ENCODE measurements around the gene NAT10.

NAT10 gene

DNA sequence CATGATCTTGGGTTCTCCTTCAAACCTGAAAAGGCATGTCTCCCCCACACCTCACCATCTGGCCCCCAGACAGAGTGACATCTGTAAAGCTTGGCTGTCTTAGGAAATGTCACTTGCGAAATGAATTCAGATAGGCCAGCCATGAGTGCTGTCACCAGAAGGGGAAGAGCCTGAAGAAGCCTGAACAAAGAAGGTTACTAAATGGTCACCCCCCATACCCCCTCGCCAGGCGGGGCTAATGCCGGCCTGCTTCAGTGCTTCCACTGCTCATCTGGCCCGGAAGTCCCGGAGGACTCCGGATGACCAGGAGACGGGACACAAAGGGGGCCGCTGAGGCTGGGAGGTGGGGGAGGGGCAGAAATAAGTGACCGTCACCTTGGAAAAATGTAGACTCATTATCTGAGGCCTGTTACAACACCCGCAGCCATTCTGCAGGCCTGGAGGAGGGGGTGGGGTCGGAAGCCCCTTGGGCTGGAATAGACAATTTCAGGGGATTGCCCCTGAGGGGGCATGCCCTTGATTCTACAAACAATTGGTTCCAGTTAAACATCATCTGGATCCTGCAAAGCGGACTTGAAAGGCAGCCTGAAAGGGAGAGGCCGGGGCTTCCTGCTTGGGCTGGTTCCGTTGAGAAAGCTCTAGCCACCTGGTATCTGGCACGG, 43.2 kb downstream of the NAT10 start:
- no peak for DNase-seq (ENCODE audit: low read depth in 2 of 2, low spot score in 1 of 2)

DNA sequence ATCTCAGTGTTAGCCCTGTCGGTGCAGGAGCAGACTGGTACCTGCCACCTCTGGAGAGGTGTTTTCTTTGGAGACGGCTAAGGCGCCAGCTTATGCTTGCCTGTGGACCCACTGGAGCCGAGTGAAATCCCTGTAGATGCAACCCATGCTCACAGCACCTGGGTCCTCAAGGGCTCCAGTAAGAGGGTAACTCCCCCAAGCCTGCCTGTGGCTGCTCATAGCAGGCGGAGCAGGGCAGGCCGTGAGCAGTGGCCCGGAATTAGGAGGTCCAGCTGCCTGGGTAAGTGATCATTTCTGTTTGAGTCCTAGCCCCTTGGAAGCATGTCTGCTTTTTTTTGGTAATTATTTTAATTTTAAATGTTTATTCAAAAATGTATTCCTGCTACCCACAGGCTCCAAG, 43.8 kb downstream of the NAT10 start:
- DNase-seq (ENCODE audit: low read depth in 2 of 2, low spot score in 1 of 2) = no peak

- DNase-seq (ENCODE audit: low read depth in 2 of 2, low spot score in 1 of 2) = no peak
Measured at GRCh38 chr11:34149786-34150185, 44.4 kb downstream of the NAT10 start.

DNA sequence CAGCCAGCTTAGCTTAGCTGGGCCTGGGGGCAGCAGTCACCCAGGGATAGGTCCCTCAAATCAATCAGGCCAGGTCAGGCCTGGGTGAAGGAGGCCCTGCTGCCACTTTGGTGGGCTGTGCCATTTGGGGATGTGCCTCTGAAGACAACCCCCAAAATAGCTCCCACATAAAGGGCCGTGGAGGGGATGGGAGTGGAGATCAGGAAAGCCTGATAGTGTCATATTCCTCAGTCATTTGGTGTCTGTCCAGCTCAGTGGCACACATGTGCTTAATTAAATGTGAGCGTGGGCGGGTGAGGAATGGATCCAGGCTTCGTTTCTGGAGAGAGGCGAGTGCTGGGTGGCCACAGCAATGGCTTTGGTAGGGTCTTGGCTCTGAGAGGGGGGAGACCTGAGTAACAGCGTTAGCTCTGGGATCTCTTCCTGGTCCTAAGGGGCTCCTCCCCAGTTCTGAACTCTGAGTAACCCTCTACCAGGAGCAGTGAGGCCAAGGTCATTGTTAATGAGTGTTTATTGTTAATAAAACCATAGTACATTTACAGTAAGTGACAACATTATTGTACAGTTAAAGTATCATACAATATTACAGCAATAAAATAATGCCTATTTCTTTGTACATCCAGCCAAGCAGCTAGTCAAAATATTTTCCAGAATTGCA, 45.2 kb downstream of the NAT10 start:
- DNase-seq (ENCODE audit: low read depth in 2 of 2, low spot score in 1 of 2) = no peak

DNA sequence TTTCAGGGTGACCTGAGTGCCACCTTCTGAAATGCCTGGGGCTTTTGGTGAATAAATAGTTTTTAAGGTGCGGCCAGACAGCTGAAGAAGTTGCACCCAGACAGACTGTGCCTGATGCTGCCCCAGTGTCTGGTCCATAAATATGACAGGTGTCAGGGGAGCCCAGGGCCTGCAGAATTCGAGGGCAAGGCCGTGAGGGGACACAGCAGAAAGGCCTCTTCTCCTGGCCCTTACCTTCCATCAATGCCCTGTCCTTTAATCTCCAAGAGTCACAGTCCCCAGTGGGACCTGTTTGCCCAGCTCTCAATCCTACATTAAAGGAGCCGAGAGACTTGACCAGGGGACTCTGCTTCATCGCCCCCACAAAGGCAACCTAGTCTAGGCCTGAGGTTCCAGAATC, 45.7 kb downstream of the NAT10 start:
- no peak for DNase-seq (ENCODE audit: low read depth in 2 of 2, low spot score in 1 of 2)

DNA sequence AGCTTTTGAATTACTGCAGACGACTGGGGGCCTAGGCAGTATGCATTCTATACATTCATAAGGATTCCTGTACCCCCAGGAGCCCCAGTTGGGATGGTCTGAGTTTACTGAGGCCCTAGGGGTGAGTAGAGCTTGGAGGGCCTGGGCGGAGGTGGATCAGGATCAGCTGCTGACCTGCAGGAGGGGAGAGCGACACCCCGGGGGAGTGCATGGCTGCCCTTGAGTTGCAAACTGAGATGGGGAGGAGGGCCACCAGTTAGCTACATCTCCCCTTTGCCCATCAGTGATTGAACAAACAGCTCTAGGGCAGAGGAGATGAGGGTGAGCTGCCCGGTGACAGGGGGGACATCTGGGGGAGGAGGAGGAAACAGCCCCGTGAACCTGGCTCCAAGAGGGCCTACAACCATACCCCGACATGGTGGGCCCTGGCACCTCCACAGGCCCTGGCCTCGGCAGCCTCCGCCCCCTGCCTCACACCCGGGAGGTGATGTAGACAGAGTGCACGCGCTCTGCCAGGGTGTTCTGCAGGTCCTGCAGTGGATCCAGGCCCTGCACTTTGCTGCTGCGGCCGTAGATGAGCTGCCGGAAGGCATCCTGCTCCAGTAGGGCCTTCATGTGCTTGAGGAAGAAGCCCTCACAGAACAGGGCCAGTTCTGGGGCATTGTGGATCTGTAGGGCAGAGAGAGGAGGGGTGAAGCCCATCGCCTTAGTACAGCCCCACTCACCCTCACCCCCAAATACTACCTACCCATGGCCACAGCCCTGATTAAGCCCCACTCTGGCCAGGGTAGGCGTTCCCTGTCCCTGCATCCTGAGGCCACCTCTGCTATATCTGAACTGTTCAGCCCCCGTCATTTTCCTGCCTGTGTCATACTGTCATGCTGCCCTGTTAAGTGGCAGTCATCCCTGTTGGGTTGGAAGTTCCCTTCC, 46.8 kb downstream of the NAT10 start:
- no peak for DNase-seq (ENCODE audit: low read depth in 2 of 2, low spot score in 1 of 2)

DNA sequence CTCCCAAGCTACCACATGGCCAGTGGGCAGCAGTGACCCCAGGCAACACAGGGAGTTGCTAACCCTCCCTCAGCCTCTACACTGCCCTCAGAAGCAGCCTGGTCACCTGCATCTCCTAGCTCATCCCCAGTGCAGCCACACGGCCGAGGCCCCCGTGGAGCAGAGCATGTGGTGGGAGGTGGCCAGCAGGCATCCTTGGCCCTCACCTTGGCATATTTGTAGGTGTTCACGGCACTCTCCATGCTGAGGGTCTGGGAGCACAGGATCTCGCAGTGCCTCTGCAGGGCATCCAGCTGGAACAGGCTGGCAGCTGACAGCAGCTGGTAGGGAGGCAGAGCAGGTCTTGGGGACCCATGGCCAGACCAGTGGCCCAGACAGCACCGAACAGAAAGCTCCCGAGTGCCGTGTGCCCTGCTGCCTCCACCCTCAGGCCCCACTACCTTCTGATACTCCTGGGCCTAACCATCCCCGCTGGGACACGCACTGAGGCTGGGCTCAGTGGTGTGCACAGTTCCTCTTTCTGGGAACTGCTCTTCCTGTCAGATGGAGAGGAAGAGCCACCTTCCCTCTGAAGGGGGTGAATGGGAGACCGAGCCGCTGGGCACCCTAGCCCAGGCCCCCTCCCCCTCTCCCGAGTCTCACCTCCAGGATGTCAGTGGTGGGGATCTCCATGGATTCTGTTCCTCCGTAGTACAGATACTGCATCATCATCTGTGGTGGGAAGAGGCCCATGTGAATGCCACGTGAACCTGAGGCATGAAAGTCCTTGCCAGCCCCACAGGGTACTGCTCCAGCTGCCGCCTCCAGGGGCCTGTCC, 48.8 kb downstream of the NAT10 start:
- no peak for DNase-seq (ENCODE audit: low read depth in 2 of 2, low spot score in 1 of 2)

- DNase-seq (ENCODE audit: low read depth in 2 of 2, low spot score in 1 of 2) = no peak
Measured at GRCh38 chr11:34155057-34155756, 49.8 kb downstream of the NAT10 start.

DNA sequence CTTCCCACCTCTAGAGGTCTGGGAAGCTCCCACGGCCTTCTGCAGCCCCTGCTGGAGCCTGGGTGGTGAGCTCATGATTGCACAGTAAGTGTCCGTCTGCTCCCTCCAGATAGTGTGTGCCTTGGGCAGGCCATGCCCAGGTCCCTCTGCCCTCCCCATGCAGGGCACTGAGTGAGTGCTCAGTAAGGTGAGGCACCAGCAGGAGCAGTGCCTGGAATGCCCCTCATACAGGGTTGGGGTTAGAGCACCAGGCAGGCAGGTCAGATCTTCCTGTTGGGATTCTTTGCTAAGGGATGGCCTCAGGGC, 50.3 kb downstream of the NAT10 start:
- no peak for DNase-seq (ENCODE audit: low read depth in 2 of 2, low spot score in 1 of 2)

- DNase-seq (ENCODE audit: low read depth in 2 of 2, low spot score in 1 of 2) = no peak
Measured at GRCh38 chr11:34157163-34157562, 51.7 kb downstream of the NAT10 start.

DNA sequence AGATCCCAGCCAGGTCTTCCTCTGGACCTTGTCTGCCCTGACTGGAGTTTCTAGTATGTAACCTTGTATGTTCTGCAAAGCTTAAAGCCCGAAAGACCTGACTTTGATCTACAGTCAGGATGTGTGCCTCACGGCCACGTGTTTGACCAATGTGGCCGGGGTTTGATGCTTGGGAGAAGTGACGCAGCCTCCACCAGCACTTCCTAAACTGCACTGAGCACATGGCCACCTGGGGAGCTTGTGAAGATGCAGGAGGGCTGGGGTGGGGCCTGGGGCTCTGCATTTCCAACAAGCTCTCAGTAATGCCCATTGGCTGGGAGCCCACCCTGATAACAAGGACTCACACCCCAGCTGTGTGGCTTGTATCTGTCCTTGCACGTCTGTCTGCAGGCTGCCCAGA, 53.2 kb downstream of the NAT10 start:
- DNase-seq (ENCODE audit: low read depth in 2 of 2, low spot score in 1 of 2) = no peak

- DNase-seq (ENCODE audit: low read depth in 2 of 2, low spot score in 1 of 2) = no peak
Measured at GRCh38 chr11:34160049-34160721, 54.8 kb downstream of the NAT10 start.

- DNase-seq (ENCODE audit: low read depth in 2 of 2, low spot score in 1 of 2) = no peak
Measured at GRCh38 chr11:34160791-34161190, 55.4 kb downstream of the NAT10 start.

- no peak for DNase-seq (ENCODE audit: low read depth in 2 of 2, low spot score in 1 of 2)
Measured at GRCh38 chr11:34161361-34161760, 55.9 kb downstream of the NAT10 start.

DNA sequence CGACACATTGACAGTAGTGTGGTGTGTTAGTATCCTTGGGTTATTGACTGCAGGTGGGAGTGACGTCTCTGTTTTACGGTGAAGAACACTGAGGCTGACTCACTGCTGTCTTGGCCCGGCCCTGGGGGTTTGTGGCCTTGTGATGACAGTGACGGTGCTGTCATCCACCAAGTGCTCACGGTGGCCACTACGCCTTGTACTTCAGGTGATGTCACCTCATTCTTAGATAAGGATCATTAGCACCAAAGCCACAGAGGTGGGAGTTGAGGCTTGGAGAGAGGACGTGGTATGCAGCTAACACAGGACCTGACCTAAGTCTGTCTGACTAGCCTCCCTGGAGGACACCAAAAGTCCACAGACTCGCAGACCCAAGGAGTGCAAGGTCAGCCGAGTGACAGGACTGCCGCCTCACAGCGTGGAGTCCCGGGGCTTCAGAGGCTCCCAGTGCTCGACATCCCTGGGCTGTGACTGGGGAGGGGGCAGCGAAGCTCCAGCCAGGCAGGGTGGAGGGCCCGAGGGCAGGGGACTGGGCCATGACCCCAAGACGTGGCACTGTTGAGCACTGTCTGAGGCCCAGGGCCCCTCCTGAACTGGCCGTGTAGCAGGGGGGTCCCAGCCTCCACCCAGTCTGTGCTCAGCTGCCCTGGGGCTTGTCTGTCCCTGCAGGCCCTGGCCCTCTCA, 56.5 kb downstream of the NAT10 start:
- no peak for DNase-seq (ENCODE audit: low read depth in 2 of 2, low spot score in 1 of 2)

DNA sequence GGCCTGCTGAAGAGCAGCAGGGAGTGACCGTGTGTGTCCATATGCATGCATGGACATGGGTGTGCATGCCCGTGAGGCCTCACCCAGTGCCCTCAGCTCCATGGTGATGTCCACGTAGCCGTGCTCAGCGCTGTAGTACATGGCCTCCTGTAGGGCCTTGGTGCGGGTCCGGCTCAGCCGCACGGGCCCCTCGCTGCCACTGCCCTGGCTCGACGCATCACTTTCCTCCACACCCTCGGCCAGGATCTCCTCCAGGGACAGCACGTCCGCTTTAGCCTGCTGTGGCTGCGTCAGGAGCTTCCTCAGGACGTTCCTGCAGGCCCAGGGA, 57.0 kb downstream of the NAT10 start:
- DNase-seq (ENCODE audit: low read depth in 2 of 2, low spot score in 1 of 2) = no peak

DNA sequence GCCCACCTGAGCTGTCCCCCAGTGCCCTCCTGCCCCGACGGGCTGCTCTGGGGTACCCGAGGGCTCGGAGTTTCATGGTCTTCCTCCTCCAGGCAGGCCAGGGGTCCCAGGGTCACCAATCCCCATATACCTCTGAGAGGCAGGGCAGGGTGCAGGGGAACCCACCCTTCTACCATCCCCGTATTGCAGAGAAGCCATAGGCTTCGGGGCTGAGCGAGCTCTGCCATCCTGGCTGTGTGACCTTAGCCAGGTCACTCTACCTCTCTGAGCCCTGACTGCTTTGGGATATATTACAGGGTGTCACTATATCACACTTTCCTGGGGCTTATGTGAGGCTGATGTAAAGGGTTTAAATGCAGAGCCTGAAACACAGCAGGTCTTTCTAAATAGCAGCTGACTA, 57.4 kb downstream of the NAT10 start:
- no peak for DNase-seq (ENCODE audit: low read depth in 2 of 2, low spot score in 1 of 2)

- no peak for DNase-seq (ENCODE audit: low read depth in 2 of 2, low spot score in 1 of 2)
Measured at GRCh38 chr11:34165121-34165520, 59.7 kb downstream of the NAT10 start.

DNA sequence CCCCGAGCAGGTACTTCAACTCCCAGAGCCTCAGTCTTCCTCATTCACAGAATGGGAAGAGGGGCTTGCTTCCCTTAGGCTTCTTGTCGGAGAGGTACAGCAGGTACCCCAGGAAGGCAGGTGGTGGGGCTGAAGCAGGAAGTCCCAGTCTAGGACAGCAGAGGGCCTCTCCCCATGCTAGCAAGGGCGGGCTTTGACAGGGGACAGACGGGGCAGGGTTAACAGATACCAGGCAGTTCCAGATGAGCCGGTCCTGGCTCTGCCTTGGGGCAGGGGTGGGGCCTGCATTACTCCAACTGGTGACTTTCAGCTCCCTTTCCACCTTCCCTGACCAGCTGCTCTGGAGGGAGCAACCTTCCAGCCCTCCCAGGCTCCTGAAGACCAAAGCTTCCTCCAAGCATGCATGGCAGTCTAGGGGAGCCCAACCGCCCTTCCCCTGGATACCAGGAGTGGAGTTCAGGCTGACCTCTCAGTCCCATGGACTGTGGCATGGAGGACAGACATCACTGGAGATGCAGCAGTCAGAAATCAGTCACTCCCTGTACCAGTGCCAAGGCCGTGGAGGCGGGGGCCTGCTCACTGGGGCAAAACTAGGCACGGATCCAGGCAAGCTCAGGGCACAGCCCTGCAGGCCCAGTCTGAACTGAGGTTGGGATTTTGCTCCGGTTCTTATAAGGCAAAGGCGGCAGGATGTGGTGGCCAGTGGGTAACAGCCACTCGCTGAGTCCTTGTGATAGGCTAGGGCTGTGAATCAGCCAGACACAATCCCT, 60.5 kb downstream of the NAT10 start:
- DNase-seq (ENCODE audit: low read depth in 2 of 2, low spot score in 1 of 2) = no peak
